Aorta (tissue), 5 donors: Measurements from ENCODE around the gene NACAD. TPM values are rescaled to one million over a fixed set of nuclear protein-coding genes. Genes with fewer than 3 reads are reported as not detected.

ENCODE experiments used
- ATAC-seq: fragments of 200-7000 bp; cut with Tn5 transposase; one replicate; pipeline ENCODE4 v1.9.1; 2022; ENCODE audit warnings: moderate library complexity; ENCODE audit not compliant: low FRiP score
- DNase-seq, 2 donors: peaks; one replicate each; pipeline ENCODE4 v3.0.0-alpha.2; 2020
- H3K27ac ChIP-seq, 2 donors: one replicate each; pipeline ENCODE4 v1.5.1; 2013; ENCODE audit warnings: low read length in 2 of 2, mild to moderate bottlenecking in 2 of 2, moderate library complexity in 2 of 2, control low read depth in 1 of 2, inconsistent platforms in 1 of 2, low read depth in 1 of 2
- H3K27me3 ChIP-seq, 2 donors: one replicate each; pipeline ENCODE4 v1.6.1; 2013; ENCODE audit warnings: control low read depth in 1 of 2, low read length in 1 of 2, mild to moderate bottlenecking in 1 of 2, moderate library complexity in 1 of 2; ENCODE audit not compliant: insufficient read depth in 2 of 2, control insufficient read depth in 1 of 2
- H3K36me3 ChIP-seq, 2 donors: one replicate each; pipeline ENCODE4 v1.6.1; 2013; ENCODE audit warnings: control low read depth in 1 of 2, low read length in 1 of 2, mild to moderate bottlenecking in 1 of 2; ENCODE audit not compliant: insufficient read depth in 2 of 2, control insufficient read depth in 1 of 2
- H3K4me1 ChIP-seq, 2 donors: one replicate each; pipeline ENCODE4 v1.6.1; 2013; ENCODE audit warnings: low read length in 2 of 2, control low read depth in 1 of 2, mild to moderate bottlenecking in 1 of 2, moderate library complexity in 1 of 2; ENCODE audit not compliant: insufficient read depth in 2 of 2, control insufficient read depth in 1 of 2
- H3K4me3 ChIP-seq, 2 donors: one replicate each; pipeline ENCODE4 v1.5.1; 2013; ENCODE audit warnings: low read length in 2 of 2, control low read depth in 1 of 2, mild to moderate bottlenecking in 1 of 2
- H3K9me3 ChIP-seq: one replicate; pipeline ENCODE4 v1.6.1; 2013; ENCODE audit warnings: mild to moderate bottlenecking, low read length; ENCODE audit not compliant: control insufficient read depth
- WGBS, 2 donors: extraction: QIAGEN DNeasy Blood & Tissue Kit; methylation state at CpG; one replicate each; pipeline ENCODE4 v1.1.7; 2013; 5-methylcytosine and 5-hydroxymethylcytosine counted together
- intact Hi-C, 2 donors: fragments of 100-400 bp; cut with DNase I; formaldehyde crosslinking; loops; one replicate each; pipeline versions ENCODE4 v1.14.2 to v1.15.0; 2022
- long read RNA-seq, 2 donors: library from polyadenylated mRNA; unstranded; transcript quantifications; one replicate each; pipeline ENCODE4 v2.0.0, GENCODE V29; 2020 to 2021
- polyA plus RNA-seq, 2 donors: library from polyadenylated mRNA; stranded (reverse); fragments of 200-250 nt; gene quantifications; one replicate each; pipeline ENCODE4 v1.2.3, GENCODE V29; 2013
- total RNA-seq, 2 donors: library from RNA; stranded (reverse); fragmentation: NEBNext Ultra II Directional; extraction: Animal tissue kit (Norgen Biotek cat#: 25700); gene quantifications; one replicate each; pipeline ENCODE4 v1.2.1, GENCODE V29; 2021
- donor health status: healthy with polysubstance abuse.
- donor health status: Bipolar disorder and iron deficiency.
- donor health status: DM: no; HTN: no; CAD: no.
- donor health status: DM: no; HTN: no; CAD: no.
- donor health status: DM: yes; HTN: yes; CAD: no.

NACAD gene, protein sequence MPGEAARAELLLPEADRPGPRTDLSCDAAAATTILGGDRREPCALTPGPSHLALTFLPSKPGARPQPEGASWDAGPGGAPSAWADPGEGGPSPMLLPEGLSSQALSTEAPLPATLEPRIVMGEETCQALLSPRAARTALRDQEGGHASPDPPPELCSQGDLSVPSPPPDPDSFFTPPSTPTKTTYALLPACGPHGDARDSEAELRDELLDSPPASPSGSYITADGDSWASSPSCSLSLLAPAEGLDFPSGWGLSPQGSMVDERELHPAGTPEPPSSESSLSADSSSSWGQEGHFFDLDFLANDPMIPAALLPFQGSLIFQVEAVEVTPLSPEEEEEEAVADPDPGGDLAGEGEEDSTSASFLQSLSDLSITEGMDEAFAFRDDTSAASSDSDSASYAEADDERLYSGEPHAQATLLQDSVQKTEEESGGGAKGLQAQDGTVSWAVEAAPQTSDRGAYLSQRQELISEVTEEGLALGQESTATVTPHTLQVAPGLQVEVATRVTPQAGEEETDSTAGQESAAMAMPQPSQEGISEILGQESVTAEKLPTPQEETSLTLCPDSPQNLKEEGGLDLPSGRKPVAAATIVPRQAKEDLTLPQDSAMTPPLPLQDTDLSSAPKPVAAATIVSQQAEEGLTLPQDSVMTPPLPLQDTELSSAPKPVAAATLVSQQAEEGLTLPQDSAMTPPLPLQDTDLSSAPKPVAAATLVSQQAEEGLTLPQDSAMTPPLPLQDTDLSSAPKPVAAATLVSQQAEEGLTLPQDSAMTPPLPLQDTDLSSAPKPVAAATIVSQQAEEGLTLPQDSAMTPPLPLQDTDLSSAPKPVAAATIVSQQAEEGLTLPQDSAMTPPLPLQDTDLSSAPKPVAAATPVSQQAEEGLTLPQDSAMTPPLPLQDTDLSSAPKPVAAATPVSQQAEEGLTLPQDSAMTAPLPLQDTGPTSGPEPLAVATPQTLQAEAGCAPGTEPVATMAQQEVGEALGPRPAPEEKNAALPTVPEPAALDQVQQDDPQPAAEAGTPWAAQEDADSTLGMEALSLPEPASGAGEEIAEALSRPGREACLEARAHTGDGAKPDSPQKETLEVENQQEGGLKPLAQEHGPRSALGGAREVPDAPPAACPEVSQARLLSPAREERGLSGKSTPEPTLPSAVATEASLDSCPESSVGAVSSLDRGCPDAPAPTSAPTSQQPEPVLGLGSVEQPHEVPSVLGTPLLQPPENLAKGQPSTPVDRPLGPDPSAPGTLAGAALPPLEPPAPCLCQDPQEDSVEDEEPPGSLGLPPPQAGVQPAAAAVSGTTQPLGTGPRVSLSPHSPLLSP (N-terminal part only)
- 10 to 100 TPM; 10.0 to 15.7 TPM for total RNA-seq
- 10 to 100 TPM in 1 of 2 donors, 1 to 10 TPM in 1; 1.3 to 15.4 TPM for polyA plus RNA-seq
- long read RNA-seq, donor 1, partial matches to known transcripts, result 22 of 25 reads
- long read RNA-seq, donor 1, other reads (novel, unspliced or antisense), result 3 of 25 reads
- long read RNA-seq, donor 2, partial matches to known transcripts, result 4 of 5 reads
- long read RNA-seq, donor 2, other reads (novel, unspliced or antisense), result 1 of 5 reads

DNA sequence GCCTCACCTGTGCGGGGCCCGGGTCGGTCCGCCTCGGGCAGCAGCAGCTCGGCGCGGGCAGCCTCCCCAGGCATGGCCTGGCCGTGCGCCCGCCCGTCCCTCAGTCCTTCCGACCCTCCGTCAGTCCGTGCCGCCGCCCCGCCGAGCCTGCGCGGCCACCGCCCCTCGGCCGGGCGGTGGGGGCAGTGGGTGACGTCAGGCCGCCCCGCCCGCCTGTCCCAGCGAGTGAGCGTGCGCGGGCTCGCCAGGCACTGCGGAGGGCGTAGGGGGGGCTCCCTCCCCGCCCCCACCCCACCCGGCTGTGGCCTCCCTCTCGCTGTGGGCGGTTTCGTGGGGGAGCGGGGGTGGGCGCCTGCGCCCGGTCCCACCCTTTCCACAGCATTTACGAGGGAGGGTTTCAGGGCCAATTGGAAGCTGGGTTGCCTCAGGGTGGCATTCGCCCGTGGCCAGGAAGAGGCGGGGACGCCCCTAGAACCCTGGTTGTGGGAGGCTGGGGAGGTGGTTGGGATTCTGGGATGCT is at the start of gene NACAD:
NACAD (minus strand) TSS at position 149 of the 520 bp plus-strand sequence; CDS start at position 74, 75 bp downstream.
- DNase-seq (peak in 1 of 2 donors; percentile 88), ATAC-seq (peak; percentile 87)
- Histone ChIP-seq H3K4me1 (no peaks in the 10 kb centered on the region), H3K36me3 (no peaks in the 10 kb centered on the region), H3K27me3 (no peaks in the 10 kb centered on the region), H3K4me3 (peak within 1 kb of the TSS; percentile 42 to 46), H3K27ac (peak within 1 kb of the TSS in 1 of 2 donors; percentile 18), H3K9me3 (no peaks in the 10 kb centered on the region)
- intact Hi-C loops, result no loop called here
- 0 to 1% methylated on average over 9 to 50 of the region's 50 CpGs for WGBS, 2 donors

- H3K4me3 ChIP-seq, result no peak overlapping the region
- ATAC-seq (peak; percentile 75), DNase-seq (peak in 1 of 2 donors; percentile 40)
- no peaks in the 10 kb centered on the region for H3K4me1 ChIP-seq
- intact Hi-C loops, result loop anchor here (5.0 to 10.0 kb wide), 4 partner anchors 164 to 552 kb away; partner anchors contain the start of gene TMED4 (in 1 of the 2)
- no peaks in the 10 kb centered on the region for H3K36me3 ChIP-seq
- H3K27me3 ChIP-seq, result no peaks in the 10 kb centered on the region
- WGBS, 2 donors, result 41% methylated on average over 9 of the region's 9 CpGs
- no peaks in the 10 kb centered on the region for H3K9me3 ChIP-seq
- H3K27ac ChIP-seq, result no peak overlapping the region
These were observed 47.6 kb upstream of the NACAD start for GRCh38 chr7:45136106-45137060.

DNA sequence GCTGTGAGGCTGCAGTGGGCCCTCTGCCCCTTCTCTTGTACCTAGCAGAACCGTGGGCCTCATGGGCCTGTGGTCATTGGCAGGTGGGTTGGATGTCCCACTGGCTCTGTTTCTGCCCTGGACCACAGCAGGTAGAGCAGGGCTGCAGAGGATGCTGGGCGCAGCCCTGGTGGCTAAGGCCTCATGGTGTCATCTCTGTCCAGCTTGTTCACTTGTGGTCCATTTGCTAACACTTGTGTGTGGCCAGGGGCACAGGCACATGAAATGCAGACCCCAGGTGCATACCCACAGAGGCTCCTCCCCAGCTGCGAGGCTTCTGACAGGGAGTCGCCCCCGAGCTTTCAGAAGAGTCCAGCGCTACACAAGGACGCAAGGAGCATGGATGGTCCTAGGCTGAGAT is 45.1 kb upstream of the NACAD start:
- DNase-seq (peak in 1 of 2 donors; percentile 52), ATAC-seq (no peak)
- Histone ChIP-seq H3K4me1 (no peaks in the 10 kb centered on the region), H3K4me3 (no peak overlapping the region), H3K9me3 (no peaks in the 10 kb centered on the region), H3K27ac (no peak overlapping the region), H3K27me3 (no peaks in the 10 kb centered on the region), H3K36me3 (no peaks in the 10 kb centered on the region)
- WGBS, 2 donors, result 92 to 93% methylated on average over 7 of the region's 7 CpGs
- intact Hi-C loops, result loop anchor here (5.0 to 10.0 kb wide), 4 partner anchors 169 to 549 kb away; partner anchors contain the start of gene TMED4 (in 1 of the 2)

DNA sequence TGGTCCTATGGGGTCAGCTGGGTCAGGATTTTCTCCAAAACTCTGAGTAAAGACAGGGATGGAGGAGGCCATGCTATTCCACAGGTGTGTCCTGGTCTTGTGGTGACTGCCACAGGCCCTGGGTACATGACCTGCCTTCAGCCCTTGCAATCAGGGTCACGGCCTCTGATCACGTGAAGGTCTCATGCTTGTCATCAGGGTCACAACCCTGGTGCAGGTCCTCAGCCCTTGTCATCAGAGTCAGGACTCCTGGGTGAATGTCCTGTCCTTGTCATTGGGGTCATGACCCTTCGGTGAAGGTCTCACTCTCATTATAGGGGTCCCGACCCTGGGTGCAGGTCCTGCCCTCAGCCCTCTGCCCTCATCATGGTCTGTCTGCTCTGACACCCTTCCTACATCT is 44.6 kb upstream of the NACAD start:
- ATAC-seq (no peak), DNase-seq (no peak)
- intact Hi-C loops, result loop anchor here (5.0 to 10.0 kb wide), 4 partner anchors 169 to 549 kb away; partner anchors contain the start of gene TMED4 (in 1 of the 2)
- Histone ChIP-seq H3K27ac (no peak overlapping the region), H3K4me1 (no peaks in the 10 kb centered on the region), H3K27me3 (no peaks in the 10 kb centered on the region), H3K4me3 (no peak overlapping the region), H3K36me3 (no peaks in the 10 kb centered on the region), H3K9me3 (no peaks in the 10 kb centered on the region)
- WGBS, 2 donors, result 91 to 94% methylated on average over 4 of the region's 4 CpGs

DNA sequence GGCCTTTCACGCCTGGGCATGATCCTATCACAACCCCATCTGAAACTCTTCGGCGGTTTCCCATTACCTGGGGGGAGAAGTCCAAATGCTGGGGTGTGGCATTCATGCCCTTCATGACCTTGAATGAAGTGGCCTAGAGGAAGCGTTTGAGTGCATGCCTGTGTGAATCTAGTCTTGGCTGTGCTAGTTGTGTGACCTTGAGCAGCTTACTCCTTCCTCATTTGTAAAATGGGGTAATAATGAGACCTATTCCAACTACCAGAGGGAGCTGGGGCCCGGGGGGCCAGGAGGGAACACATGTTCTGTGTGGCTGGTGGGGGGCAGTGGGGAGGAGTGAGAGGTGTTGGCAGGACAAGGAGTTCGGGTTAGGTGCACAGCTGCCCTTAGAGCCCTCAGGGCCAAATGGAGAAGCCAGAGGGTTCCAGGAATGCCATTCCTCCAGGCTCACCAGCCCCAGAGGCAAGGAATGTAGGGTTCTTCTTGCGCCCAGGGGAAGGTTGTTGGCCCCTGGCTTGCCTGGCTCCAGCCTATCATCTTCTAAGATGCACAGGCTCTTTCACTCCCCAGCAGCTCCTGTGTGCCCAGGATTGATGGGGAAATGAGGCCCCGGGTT is 44.0 kb upstream of the NACAD start:
- no peak for DNase-seq
- Histone ChIP-seq H3K9me3 (no peaks in the 10 kb centered on the region), H3K27me3 (no peaks in the 10 kb centered on the region), H3K4me1 (no peaks in the 10 kb centered on the region), H3K27ac (no peak overlapping the region), H3K36me3 (no peaks in the 10 kb centered on the region), H3K4me3 (no peak overlapping the region)
- intact Hi-C loops, result loop anchor here (5.0 to 10.0 kb wide), 4 partner anchors 168 to 548 kb away; partner anchors contain the start of gene TMED4 (in 1 of the 2)
- 88 to 89% methylated on average over 8 of the region's 8 CpGs for WGBS, 2 donors
- ATAC-seq, result no peak

- Histone ChIP-seq H3K9me3 (no peaks in the 10 kb centered on the region), H3K4me1 (no peaks in the 10 kb centered on the region), H3K4me3 (no peak overlapping the region), H3K27me3 (no peaks in the 10 kb centered on the region), H3K27ac (no peak overlapping the region), H3K36me3 (no peaks in the 10 kb centered on the region)
- 15 to 17% methylated on average over 4 of the region's 4 CpGs for WGBS, 2 donors
- intact Hi-C loops, result loop anchor here (5.0 to 10.0 kb wide), 4 partner anchors 167 to 547 kb away; partner anchors contain the start of gene TMED4 (in 1 of the 2)
- ATAC-seq (no peak), DNase-seq (no peak)
These were observed 43.1 kb upstream of the NACAD start for GRCh38 chr7:45131891-45132290.
